Measurements from ENCODE around the gene CNTNAP3.
"Not testable (repeated sequence)": the region's sequence is repeated elsewhere in the genome, so short reads cannot be mapped to it uniquely, and the experiment has no call there.

Gene CNTNAP3

DNA sequence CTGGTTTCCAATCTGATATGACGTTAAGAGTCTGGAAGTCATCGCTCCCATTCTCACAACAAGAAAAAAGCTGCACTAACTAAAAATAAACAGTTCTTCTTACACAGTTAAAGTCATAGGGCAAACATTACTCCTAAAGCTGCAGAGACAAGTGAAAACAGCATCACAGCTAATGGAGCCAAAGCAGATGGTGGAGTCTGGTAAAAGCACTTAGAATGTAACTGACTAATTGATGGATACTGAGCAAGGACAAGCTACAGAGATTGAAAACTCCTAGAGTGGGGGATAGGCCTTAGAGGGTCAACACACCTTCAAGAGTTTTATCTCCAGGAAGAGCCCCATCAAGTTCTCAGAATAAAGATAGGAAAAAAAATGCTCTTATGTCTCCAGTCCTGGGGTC is 166.6 kb downstream of the CNTNAP3 start:
- not testable (repeated sequence) for H3K9me3 ChIP-seq (ENCODE audit: low read length); H3K27me3 ChIP-seq (ENCODE audit: insufficient read depth, low read length); H3K36me3 ChIP-seq (ENCODE audit: insufficient read depth, low read length); H3K4me1 ChIP-seq (ENCODE audit: insufficient read depth, low read length); H3K4me3 ChIP-seq (ENCODE audit: low read length); H2AFZ ChIP-seq (ENCODE audit: low read depth, low read length)

DNA sequence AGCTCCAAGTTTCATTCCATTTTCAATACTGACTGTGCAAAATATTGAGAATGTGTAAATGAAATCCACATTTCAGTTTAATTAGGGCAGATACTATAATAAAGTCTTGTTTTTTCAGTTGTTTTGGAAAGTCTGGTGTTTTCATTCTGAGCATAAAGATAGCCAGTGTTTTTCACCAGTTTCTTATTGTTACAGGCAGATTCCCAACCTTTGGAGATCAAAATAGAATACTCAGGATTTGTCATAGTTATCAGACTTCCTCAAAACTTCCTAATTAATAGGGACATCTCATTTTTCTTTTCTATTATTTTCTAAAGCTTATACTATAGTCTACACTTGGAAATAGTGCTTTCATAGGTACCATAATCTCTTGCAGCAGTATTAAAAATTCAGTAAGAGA is 176.2 kb downstream of the CNTNAP3 start:
- H2AFZ ChIP-seq (ENCODE audit: low read depth, low read length); H3K4me1 ChIP-seq (ENCODE audit: insufficient read depth, low read length); H3K9me3 ChIP-seq (ENCODE audit: low read length); H3K4me3 ChIP-seq (ENCODE audit: low read length); H3K36me3 ChIP-seq (ENCODE audit: insufficient read depth, low read length); H3K27me3 ChIP-seq (ENCODE audit: insufficient read depth, low read length): not testable (repeated sequence)

DNA sequence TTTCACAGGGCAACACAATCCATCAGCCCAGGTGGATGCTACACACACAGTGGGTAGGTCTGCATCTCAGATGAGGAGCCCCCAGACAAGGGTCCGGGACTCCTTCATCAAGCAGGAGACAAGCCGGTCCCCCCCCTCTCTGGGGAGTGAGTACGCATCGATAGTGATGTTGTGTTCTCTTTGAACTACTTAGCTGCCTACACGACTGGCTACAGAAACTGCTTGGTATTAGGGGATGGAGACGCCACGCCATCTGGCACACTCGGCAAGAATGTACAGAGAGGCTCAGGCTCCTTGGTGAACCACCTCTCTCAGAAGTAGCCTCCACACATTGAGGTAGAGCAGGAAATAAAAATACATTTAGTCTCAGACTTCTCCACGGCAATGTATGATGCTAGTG is 179.8 kb downstream of the CNTNAP3 start:
- H3K27me3 ChIP-seq (ENCODE audit: insufficient read depth, low read length) = no peaks in the 10 kb centered on the region
- no peak overlapping the region for H3K4me3 ChIP-seq (ENCODE audit: low read length)
- no peaks in the 10 kb centered on the region for H3K36me3 ChIP-seq (ENCODE audit: insufficient read depth, low read length)
- no peak overlapping the region for H2AFZ ChIP-seq (ENCODE audit: low read depth, low read length)
- no peaks in the 10 kb centered on the region for H3K4me1 ChIP-seq (ENCODE audit: insufficient read depth, low read length)
- H3K9me3 ChIP-seq (ENCODE audit: low read length) = no peaks in the 10 kb centered on the region

DNA sequence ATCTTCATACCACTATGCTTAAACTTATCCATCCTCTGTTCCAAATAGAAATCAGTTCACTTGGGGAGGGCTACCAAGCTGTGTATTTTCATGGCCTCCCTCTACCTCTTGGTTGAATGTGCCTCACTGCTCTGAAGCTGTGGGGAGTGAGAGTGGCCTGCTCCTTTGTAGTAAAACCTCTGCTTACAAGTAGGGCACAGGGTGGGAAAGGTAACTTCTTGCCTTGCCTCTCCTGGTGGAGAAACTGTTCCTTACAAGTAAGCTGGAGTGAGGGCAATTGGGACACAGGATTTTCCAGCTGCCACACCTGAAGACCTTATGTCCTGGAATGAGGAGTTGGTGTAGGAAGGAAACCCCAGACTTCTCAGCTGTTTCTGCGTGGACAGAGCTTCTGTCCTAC is 190.8 kb downstream of the CNTNAP3 start:
- H3K27me3 ChIP-seq (ENCODE audit: insufficient read depth, low read length); H3K4me3 ChIP-seq (ENCODE audit: low read length); H3K4me1 ChIP-seq (ENCODE audit: insufficient read depth, low read length); H2AFZ ChIP-seq (ENCODE audit: low read depth, low read length); H3K36me3 ChIP-seq (ENCODE audit: insufficient read depth, low read length); H3K9me3 ChIP-seq (ENCODE audit: low read length): not testable (repeated sequence)

DNA sequence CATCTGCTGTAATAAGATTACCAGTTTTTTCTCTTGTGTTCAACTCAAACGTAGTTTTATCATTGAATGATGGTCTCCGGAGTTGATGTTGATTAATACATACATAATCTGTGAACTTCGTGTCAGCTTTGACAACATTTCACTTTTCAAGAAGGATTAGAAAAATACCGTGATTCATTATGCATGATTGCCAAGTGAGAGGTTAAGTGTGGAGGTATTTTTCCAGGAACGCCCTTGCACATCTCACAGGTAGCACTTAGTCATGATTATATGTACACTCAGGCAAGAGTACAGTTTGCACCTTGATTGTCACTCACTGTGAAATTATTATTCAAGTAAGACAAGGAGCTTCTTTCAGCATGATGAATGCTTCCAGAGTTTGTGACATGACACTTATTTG is 202.7 kb downstream of the CNTNAP3 start:
- not testable (repeated sequence) for H3K27me3 ChIP-seq (ENCODE audit: insufficient read depth, low read length); H3K4me1 ChIP-seq (ENCODE audit: insufficient read depth, low read length); H3K4me3 ChIP-seq (ENCODE audit: low read length); H2AFZ ChIP-seq (ENCODE audit: low read depth, low read length); H3K9me3 ChIP-seq (ENCODE audit: low read length); H3K36me3 ChIP-seq (ENCODE audit: insufficient read depth, low read length)

- H3K4me3 ChIP-seq (ENCODE audit: low read length); H3K27me3 ChIP-seq (ENCODE audit: insufficient read depth, low read length); H3K9me3 ChIP-seq (ENCODE audit: low read length); H3K36me3 ChIP-seq (ENCODE audit: insufficient read depth, low read length); H3K4me1 ChIP-seq (ENCODE audit: insufficient read depth, low read length); H2AFZ ChIP-seq (ENCODE audit: low read depth, low read length): not testable (repeated sequence)
These were observed 205.4 kb downstream of the CNTNAP3 start for GRCh38 chr9:39082574-39082973.

- not testable (repeated sequence) for H3K27me3 ChIP-seq (ENCODE audit: insufficient read depth, low read length); H3K9me3 ChIP-seq (ENCODE audit: low read length); H3K36me3 ChIP-seq (ENCODE audit: insufficient read depth, low read length); H2AFZ ChIP-seq (ENCODE audit: low read depth, low read length); H3K4me3 ChIP-seq (ENCODE audit: low read length); H3K4me1 ChIP-seq (ENCODE audit: insufficient read depth, low read length)
These were observed 207.9 kb downstream of the CNTNAP3 start for GRCh38 chr9:39080081-39080480.

- H3K27me3 ChIP-seq (ENCODE audit: insufficient read depth, low read length); H2AFZ ChIP-seq (ENCODE audit: low read depth, low read length); H3K36me3 ChIP-seq (ENCODE audit: insufficient read depth, low read length); H3K4me3 ChIP-seq (ENCODE audit: low read length); H3K9me3 ChIP-seq (ENCODE audit: low read length); H3K4me1 ChIP-seq (ENCODE audit: insufficient read depth, low read length): not testable (repeated sequence)
These were observed 209.2 kb downstream of the CNTNAP3 start for GRCh38 chr9:39078621-39079256.

GRCh38 chr9:39073537-39073936 is 214.4 kb downstream of the CNTNAP3 start:
- not testable (repeated sequence) for H3K9me3 ChIP-seq (ENCODE audit: low read length); H3K4me3 ChIP-seq (ENCODE audit: low read length); H3K36me3 ChIP-seq (ENCODE audit: insufficient read depth, low read length); H2AFZ ChIP-seq (ENCODE audit: low read depth, low read length); H3K4me1 ChIP-seq (ENCODE audit: insufficient read depth, low read length); H3K27me3 ChIP-seq (ENCODE audit: insufficient read depth, low read length)

DNA sequence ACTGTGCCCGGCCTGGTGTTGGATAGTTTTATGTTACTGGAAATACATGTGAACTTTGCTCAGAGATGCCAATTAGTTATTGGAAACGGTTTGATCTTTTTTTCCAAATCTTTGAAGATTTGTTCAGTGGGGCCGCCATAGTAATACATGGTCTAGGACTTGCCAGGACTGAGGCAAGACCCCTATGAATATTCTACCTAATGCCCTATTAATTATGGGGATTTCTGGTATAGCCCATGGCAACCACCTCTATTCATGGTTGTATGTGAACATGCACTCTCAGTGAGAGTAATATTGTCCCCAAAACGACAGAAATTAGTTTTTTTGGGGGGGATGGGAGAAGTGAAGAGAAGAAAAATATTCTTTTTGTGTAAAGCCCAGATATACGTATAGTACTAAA is 220.3 kb downstream of the CNTNAP3 start:
- H3K36me3 ChIP-seq (ENCODE audit: insufficient read depth, low read length); H2AFZ ChIP-seq (ENCODE audit: low read depth, low read length); H3K27me3 ChIP-seq (ENCODE audit: insufficient read depth, low read length); H3K4me3 ChIP-seq (ENCODE audit: low read length); H3K4me1 ChIP-seq (ENCODE audit: insufficient read depth, low read length); H3K9me3 ChIP-seq (ENCODE audit: low read length): not testable (repeated sequence)

- not testable (repeated sequence) for H3K36me3 ChIP-seq (ENCODE audit: insufficient read depth, low read length); H3K4me1 ChIP-seq (ENCODE audit: insufficient read depth, low read length); H3K27me3 ChIP-seq (ENCODE audit: insufficient read depth, low read length); H3K4me3 ChIP-seq (ENCODE audit: low read length); H3K9me3 ChIP-seq (ENCODE audit: low read length); H2AFZ ChIP-seq (ENCODE audit: low read depth, low read length)
These were observed 225.0 kb downstream of the CNTNAP3 start for GRCh38 chr9:39062966-39063365.

- H3K9me3 ChIP-seq (ENCODE audit: low read length); H3K27me3 ChIP-seq (ENCODE audit: insufficient read depth, low read length); H3K4me1 ChIP-seq (ENCODE audit: insufficient read depth, low read length); H3K4me3 ChIP-seq (ENCODE audit: low read length); H2AFZ ChIP-seq (ENCODE audit: low read depth, low read length); H3K36me3 ChIP-seq (ENCODE audit: insufficient read depth, low read length): not testable (repeated sequence)
These were observed 233.5 kb downstream of the CNTNAP3 start for GRCh38 chr9:39054453-39054852.

GRCh38 chr9:39046833-39047232 is 241.1 kb downstream of the CNTNAP3 start:
- H2AFZ ChIP-seq (ENCODE audit: low read depth, low read length); H3K36me3 ChIP-seq (ENCODE audit: insufficient read depth, low read length); H3K27me3 ChIP-seq (ENCODE audit: insufficient read depth, low read length); H3K4me1 ChIP-seq (ENCODE audit: insufficient read depth, low read length); H3K9me3 ChIP-seq (ENCODE audit: low read length); H3K4me3 ChIP-seq (ENCODE audit: low read length): not testable (repeated sequence)

GRCh38 chr9:39042352-39042803 is 245.6 kb downstream of the CNTNAP3 start:
- not testable (repeated sequence) for H2AFZ ChIP-seq (ENCODE audit: low read depth, low read length); H3K36me3 ChIP-seq (ENCODE audit: insufficient read depth, low read length); H3K4me3 ChIP-seq (ENCODE audit: low read length); H3K9me3 ChIP-seq (ENCODE audit: low read length); H3K27me3 ChIP-seq (ENCODE audit: insufficient read depth, low read length); H3K4me1 ChIP-seq (ENCODE audit: insufficient read depth, low read length)
